Uterus (tissue), 4 donors: ENCODE data around the gene PSME2. TPM values are rescaled to one million over a fixed set of nuclear protein-coding genes. Genes with fewer than 3 reads are reported as not detected.
A peak's percentile ranks its signal among the peaks of the same experiment; 100 is the strongest.

ENCODE experiments used
- DNase-seq, 2 donors: peaks; one replicate each; pipeline ENCODE4 v3.0.0-alpha.2; 2019 to 2020
- H3K27ac ChIP-seq, 2 donors: fragments of 200-600 bp; sonication (generic); 1 replicate in 1 of 2; 2 replicates in 1 of 2; pipeline ENCODE4 v1.5.1; 2016 to 2018
- H3K27me3 ChIP-seq, 2 donors: fragments of 200-600 bp; sonication (generic); one replicate each; pipeline ENCODE4 v1.5.1; 2018 to 2019; ENCODE audit warnings: control low read depth in 1 of 2
- H3K36me3 ChIP-seq, 2 donors: fragments of 200-600 bp; sonication (generic); one replicate each; pipeline ENCODE4 v1.5.1; 2019; ENCODE audit warnings: control low read depth in 1 of 2
- H3K4me1 ChIP-seq, 2 donors: fragments of 200-600 bp; sonication (generic); one replicate each; pipeline ENCODE4 v1.5.1; 2018 to 2019; ENCODE audit warnings: control low read depth in 1 of 2
- H3K4me3 ChIP-seq, 2 donors: fragments of 200-600 bp; sonication (generic); 1 replicate in 1 of 2; 2 replicates in 1 of 2; pipeline ENCODE4 v1.5.1; 2018 to 2019; ENCODE audit warnings: mild to moderate bottlenecking in 1 of 2
- H3K9me3 ChIP-seq, 2 donors: fragments of 200-600 bp; sonication (generic); one replicate each; pipeline ENCODE4 v1.5.1; 2019; ENCODE audit warnings: control low read depth in 1 of 2
- POLR2A ChIP-seq, 2 donors: fragments of 450-650 bp; IDR thresholded peaks; one replicate each; pipeline ENCODE4 v1.6.1; 2016; ENCODE audit warnings: antibody characterized with exemption in 2 of 2, mild to moderate bottlenecking in 1 of 2, moderate library complexity in 1 of 2
- intact Hi-C: fragments of 100-400 bp; cut with DNase I; formaldehyde crosslinking; loops from one replicate; pipeline ENCODE4 v1.15.1; 2023; ENCODE audit warnings: low total_unique reads
- total RNA-seq, 4 donors: library from RNA; depleted of rRNA in 3 of 4; stranded (reverse); fragments of >200 nt in 3 of 4; gene quantifications; one replicate each; pipeline versions ENCODE4 v1.1.0 to v1.2.4, GENCODE V29; 2014 to 2023
- TF ChIP-seq, protein P1 (sequence below), 4 experiments: fragments of 200-600 bp in 2 of 4; fragments of 450-650 bp in 2 of 4; sonication (generic) in 2 of 4; IDR thresholded peaks; one replicate each; pipeline ENCODE4 v1.5.1; 2016 to 2019; ENCODE audit warnings: antibody characterized with exemption in 4 of 4, mild to moderate bottlenecking in 2 of 4, moderate library complexity in 1 of 4
- donor health status: DM: yes; HTN: yes; CAD: no.

PSME2 gene
- total RNA-seq, 4 donors from 2014 or later: 16.9 to 113 (median 25.7) TPM

DNA sequence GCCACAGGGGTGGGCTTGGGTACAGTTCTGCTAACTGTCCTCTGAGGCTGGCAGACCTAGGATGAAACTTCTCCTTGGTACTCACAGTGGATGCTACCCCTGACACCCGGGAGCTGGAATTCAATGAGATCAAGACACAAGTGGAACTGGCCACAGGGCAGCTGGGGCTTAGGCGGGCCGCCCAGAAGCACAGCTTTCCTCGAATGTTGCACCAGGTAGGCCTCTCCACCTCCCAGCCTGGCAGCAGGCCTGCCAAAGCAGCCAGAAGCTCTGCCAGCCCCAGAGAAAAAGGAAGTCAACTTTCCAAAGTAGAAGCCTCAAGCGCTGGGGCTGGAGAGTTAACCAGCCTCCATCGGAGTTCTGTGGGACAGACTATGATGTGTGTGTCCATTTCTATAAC is 29.2 kb downstream of the PSME2 start:
- H3K4me1 ChIP-seq: no peaks in the 10 kb centered on the region
- intact Hi-C loops: no loop called here
- no peak for TF ChIP-seq POLR2A (IDR thresholded peaks at IDR 0.05)
- TF ChIP-seq, protein P1, sequence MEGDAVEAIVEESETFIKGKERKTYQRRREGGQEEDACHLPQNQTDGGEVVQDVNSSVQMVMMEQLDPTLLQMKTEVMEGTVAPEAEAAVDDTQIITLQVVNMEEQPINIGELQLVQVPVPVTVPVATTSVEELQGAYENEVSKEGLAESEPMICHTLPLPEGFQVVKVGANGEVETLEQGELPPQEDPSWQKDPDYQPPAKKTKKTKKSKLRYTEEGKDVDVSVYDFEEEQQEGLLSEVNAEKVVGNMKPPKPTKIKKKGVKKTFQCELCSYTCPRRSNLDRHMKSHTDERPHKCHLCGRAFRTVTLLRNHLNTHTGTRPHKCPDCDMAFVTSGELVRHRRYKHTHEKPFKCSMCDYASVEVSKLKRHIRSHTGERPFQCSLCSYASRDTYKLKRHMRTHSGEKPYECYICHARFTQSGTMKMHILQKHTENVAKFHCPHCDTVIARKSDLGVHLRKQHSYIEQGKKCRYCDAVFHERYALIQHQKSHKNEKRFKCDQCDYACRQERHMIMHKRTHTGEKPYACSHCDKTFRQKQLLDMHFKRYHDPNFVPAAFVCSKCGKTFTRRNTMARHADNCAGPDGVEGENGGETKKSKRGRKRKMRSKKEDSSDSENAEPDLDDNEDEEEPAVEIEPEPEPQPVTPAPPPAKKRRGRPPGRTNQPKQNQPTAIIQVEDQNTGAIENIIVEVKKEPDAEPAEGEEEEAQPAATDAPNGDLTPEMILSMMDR (IDR thresholded peaks at IDR 0.05): no peak
- no peak overlapping the region for H3K4me3 ChIP-seq
- DNase-seq: no peak
- no peak overlapping the region for H3K27ac ChIP-seq
- H3K36me3 ChIP-seq: no peaks in the 10 kb centered on the region
- no peaks in the 10 kb centered on the region for H3K27me3 ChIP-seq
- H3K9me3 ChIP-seq: no peaks in the 10 kb centered on the region

DNA sequence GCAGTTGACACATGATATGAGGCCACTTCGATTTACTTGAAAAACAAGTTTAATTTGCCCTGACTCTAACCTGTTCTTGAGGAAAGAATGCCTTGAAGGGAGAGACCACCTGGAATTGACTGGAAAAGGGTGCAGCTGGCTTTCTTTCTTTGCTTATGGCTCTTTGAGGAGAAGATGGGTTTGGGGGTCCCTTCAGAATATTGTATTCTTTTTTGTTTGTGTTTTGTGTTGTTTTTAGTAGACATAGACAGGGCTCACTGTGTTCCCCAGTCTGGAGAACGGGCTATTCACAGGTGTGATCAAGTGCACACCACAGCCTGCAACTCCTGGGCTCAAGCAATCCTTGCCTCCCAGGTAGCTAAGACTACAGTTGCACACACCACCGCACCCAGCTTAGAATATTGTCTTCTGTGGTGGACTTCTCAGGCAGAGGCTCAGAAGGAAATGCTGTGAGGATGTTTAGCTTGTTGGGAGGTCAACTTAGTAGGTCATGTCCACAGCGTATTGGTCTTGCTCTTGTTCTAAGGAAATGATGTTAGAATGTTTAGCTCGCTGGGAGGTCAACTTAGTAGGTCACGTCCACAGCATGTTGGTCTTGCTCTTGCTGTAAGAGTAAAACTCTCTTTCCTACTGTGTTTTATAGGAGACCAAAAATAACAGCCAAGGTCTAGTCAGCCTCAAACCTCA is 30.1 kb downstream of the PSME2 start:
- intact Hi-C loops: no loop called here
- TF ChIP-seq, protein P1 (IDR thresholded peaks at IDR 0.05): no peak
- TF ChIP-seq POLR2A (IDR thresholded peaks at IDR 0.05): no peak
- no peak for DNase-seq
- peak overlapping the region in 1 of 2 donors; percentile 60 for H3K4me3 ChIP-seq
- H3K27me3 ChIP-seq: no peaks in the 10 kb centered on the region
- no peak overlapping the region for H3K27ac ChIP-seq
- no peaks in the 10 kb centered on the region for H3K9me3 ChIP-seq
- H3K36me3 ChIP-seq: no peaks in the 10 kb centered on the region
- H3K4me1 ChIP-seq: no peaks in the 10 kb centered on the region

DNA sequence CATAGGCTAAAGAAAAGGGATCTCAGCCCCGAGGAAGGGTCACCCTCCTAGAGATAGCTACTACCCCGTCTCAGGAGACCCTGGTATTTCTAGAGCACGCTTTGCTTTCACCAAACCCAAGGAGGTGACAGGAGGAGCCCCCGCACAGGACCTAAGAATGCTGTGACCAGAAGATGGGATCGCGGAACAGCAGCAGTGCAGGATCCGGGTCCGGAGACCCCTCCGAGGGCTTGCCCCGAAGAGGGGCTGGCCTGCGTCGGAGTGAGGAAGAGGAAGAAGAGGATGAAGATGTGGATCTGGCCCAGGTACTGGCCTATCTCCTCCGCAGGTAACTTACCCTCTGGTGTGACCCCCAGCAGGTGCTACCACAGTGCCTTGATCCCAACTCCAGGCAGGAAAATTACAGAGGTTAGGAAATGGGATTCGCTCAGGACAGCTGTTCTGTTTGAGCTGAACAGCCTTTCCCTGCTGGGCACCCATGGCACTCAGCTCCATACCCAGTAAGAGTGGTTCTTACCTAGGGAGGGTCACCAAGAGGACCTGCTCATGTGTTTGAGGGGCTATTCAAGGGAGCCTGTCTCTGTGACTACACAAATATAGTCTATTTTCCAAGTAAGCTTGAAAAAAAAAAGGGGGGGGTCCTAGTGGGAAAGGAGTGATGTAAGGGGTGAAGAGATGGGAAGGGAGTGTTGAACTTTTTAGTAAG is 30.8 kb downstream of the PSME2 start:
- Histone ChIP-seq H3K27me3 (no peaks in the 10 kb centered on the region), H3K4me1 (no peaks in the 10 kb centered on the region), H3K36me3 (no peaks in the 10 kb centered on the region), H3K4me3 (peak overlapping the region; percentile 60 to 82), H3K9me3 (no peaks in the 10 kb centered on the region), H3K27ac (peak overlapping the region; percentile 99 to 100)
- no peak for TF ChIP-seq POLR2A (IDR thresholded peaks at IDR 0.05)
- TF ChIP-seq, protein P1 (IDR thresholded peaks at IDR 0.05): no peak
- intact Hi-C loops: no loop called here
- DNase-seq: no peak

DNA sequence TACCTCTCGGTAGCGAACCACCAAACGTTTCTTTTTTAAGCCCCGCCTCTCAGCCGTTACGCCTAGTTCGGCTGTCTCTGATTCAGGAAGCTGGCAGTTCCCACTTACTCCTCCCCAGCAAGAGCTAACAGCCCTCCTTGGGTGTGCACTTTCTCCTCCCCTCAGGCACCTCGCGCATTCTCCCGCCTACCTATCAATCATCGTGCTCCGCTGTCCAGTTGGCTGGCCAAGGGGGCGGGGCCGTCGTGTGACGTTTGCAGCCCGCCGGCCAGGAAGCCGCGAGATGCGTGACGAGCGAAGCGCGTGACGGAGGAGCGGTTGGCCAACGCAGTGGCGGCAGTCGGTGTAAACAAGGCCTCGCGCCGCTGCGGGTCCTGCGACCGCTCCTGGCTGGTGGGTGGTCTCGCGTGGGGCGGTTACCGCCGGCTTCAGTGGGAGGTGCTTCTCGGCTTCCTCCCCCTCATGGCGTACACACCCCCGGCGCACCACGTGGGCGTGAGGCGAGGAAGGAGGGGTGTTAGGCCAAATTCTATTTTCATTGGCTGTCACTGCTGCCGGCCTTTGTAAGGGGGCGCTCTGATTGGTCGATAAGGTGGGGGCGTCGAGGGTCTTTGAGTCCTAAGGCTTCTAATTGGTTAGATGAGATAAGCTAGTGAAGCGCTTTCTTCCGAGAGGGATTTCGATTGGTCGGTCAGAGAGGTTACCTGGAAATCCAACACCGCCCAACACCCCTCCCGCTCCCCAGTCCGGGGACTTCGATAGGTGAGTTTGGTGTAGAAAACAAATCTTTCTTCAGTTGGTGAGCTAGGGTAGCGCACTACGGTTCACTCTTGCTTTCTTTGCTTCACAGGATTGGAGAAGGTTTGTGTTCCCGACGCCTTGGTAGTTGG is 31.6 kb downstream of the PSME2 start, which contains the start of the genes DCAF11 and NRL:
Gene DCAF11 (plus strand): TSS at position 246 of the 890 bp plus-strand sequence. CDS start 818 bp downstream, outside the sequence.
Gene NRL (minus strand): TSS at position 418 of the 890 bp plus-strand sequence. CDS start 32,101 bp downstream, outside the sequence.
- DNase-seq: peak; percentile 98 to 99
- TF ChIP-seq POLR2A (IDR thresholded peaks at IDR 0.05): peak; percentile 49 to 61
- TF ChIP-seq, protein P1 (IDR thresholded peaks at IDR 0.05): peak in 1 of 4 experiments; percentile 4
- Histone ChIP-seq H3K27ac (peak within 1 kb of the TSS; percentile 99 to 100), H3K4me1 (no peaks in the 10 kb centered on the region), H3K27me3 (no peaks in the 10 kb centered on the region), H3K36me3 (no peaks in the 10 kb centered on the region), H3K4me3 (peak within 1 kb of the TSS; percentile 60 to 82), H3K9me3 (no peaks in the 10 kb centered on the region)
- intact Hi-C loops: no loop called here
